GM08714 (cell line): ENCODE data around the gene NDUFB10.

Source experiments
- H3K4me3 ChIP-seq: fragments of 200-500 bp; sonication (Bioruptor generic); 2 replicates; pipeline ENCODE4 v1.5.1; 2014; ENCODE audit warnings: mild to moderate bottlenecking, low read length, inconsistent platforms
- ZNF274 ChIP-seq: IDR thresholded peaks from 2 replicates; pipeline ENCODE4 v1.6.1; 2012; ENCODE audit warnings: mild to moderate bottlenecking, low read depth, low read length

Gene NDUFB10

GRCh38 chr16:1985466-1986150, 26.3 kb downstream of the NDUFB10 start:
- H3K4me3 ChIP-seq, result peak overlapping the region; percentile 88; the same call in 1 of the 2 replicates
- no peak for TF ChIP-seq ZNF274

- TF ChIP-seq ZNF274, result no peak
- H3K4me3 ChIP-seq, result no peak overlapping the region
Measured at GRCh38 chr16:1987198-1987597, 27.9 kb downstream of the NDUFB10 start.

- peak within 1 kb of the TSS; percentile 44; the same call in 1 of the 2 replicates for H3K4me3 ChIP-seq
- no peak for TF ChIP-seq ZNF274
Measured at GRCh38 chr16:1989209-1990100, 30.1 kb downstream of the NDUFB10 start, which contains the start of gene SYNGR3. Gene SYNGR3 (plus strand): TSS chr16:1989970. CDS start chr16:1990103, 133 bp downstream.

GRCh38 chr16:1990101-1990350, 30.7 kb downstream of the NDUFB10 start:
- no peak for TF ChIP-seq ZNF274
- H3K4me3 ChIP-seq, result peak overlapping the region; percentile 44; the same call in 1 of the 2 replicates

GRCh38 chr16:1990351-1991134, 31.2 kb downstream of the NDUFB10 start:
- peak overlapping the region; percentile 44; the same call in 1 of the 2 replicates for H3K4me3 ChIP-seq
- no peak for TF ChIP-seq ZNF274

- TF ChIP-seq ZNF274, result no peak
- peak overlapping the region; percentile 52; the same call in 1 of the 2 replicates for H3K4me3 ChIP-seq
Measured at GRCh38 chr16:1991135-1991551, 31.8 kb downstream of the NDUFB10 start.

GRCh38 chr16:1991588-1991947, 32.2 kb downstream of the NDUFB10 start:
- peak overlapping the region; percentile 52; the same call in 1 of the 2 replicates for H3K4me3 ChIP-seq
- no peak for TF ChIP-seq ZNF274

- no peak for TF ChIP-seq ZNF274
- H3K4me3 ChIP-seq, result peak overlapping the region; percentile 52; the same call in 1 of the 2 replicates
Measured at GRCh38 chr16:1991948-1992703, 32.8 kb downstream of the NDUFB10 start.

GRCh38 chr16:1992704-1993317, 33.5 kb downstream of the NDUFB10 start:
- no peak for TF ChIP-seq ZNF274
- no peak overlapping the region; the same call in 1 of the 2 replicates for H3K4me3 ChIP-seq

GRCh38 chr16:1993731-1994131, 34.4 kb downstream of the NDUFB10 start:
- no peak for TF ChIP-seq ZNF274
- no peak overlapping the region for H3K4me3 ChIP-seq

- no peak overlapping the region for H3K4me3 ChIP-seq
- TF ChIP-seq ZNF274, result no peak
Measured at GRCh38 chr16:1997494-1998359, 38.4 kb downstream of the NDUFB10 start.

- no peak for TF ChIP-seq ZNF274
- H3K4me3 ChIP-seq, result no peak overlapping the region
Measured at GRCh38 chr16:1998360-1998835, 39.1 kb downstream of the NDUFB10 start.
